Nephron (organoid): Measurements from ENCODE around the gene STAM.

Experiments used
- H3K27ac Mint-ChIP-seq, 3 experiments: 2 replicates each; pipeline ENCODE4 v1.8.0; 2020; ENCODE audit warnings: mixed read lengths in 3 of 3, mild to moderate bottlenecking in 2 of 3, moderate library complexity in 1 of 3
- H3K27me3 Mint-ChIP-seq: 2 replicates; pipeline ENCODE4 v1.8.0; 2021; ENCODE audit warnings: low read depth, mild to moderate bottlenecking, moderate library complexity, mixed read lengths
- H3K36me3 Mint-ChIP-seq: 2 replicates; pipeline ENCODE4 v1.8.0; 2020; ENCODE audit warnings: low read depth, mixed read lengths
- H3K4me1 Mint-ChIP-seq: 2 replicates; pipeline ENCODE4 v1.8.0; 2020; ENCODE audit warnings: mixed read lengths
- H3K4me3 Mint-ChIP-seq, 3 experiments: 2 replicates each; pipeline ENCODE4 v1.8.0; 2020; ENCODE audit warnings: mild to moderate bottlenecking in 3 of 3, mixed read lengths in 3 of 3, moderate library complexity in 2 of 3
- H3K9me3 Mint-ChIP-seq: 2 replicates; pipeline ENCODE4 v1.8.0; 2020; ENCODE audit warnings: mixed read lengths
- TF ChIP-seq, protein P1 (sequence below), 3 experiments: fragments of 200-600 bp; sonication (generic); IDR thresholded peaks; one replicate each; pipeline ENCODE4 v1.5.0; 2021; ENCODE audit warnings: antibody characterized with exemption in 3 of 3; ENCODE audit not compliant: unreplicated experiment in 3 of 3

STAM gene

GRCh38 chr10:17662193-17663138 is 18.5 kb downstream of the STAM start:
- Mint-ChIP-seq H3K36me3 (peaks cover 31% of the 10 kb centered on the region), H3K27ac (no peak overlapping the region)

GRCh38 chr10:17663450-17663849 is 19.5 kb downstream of the STAM start:
- TF ChIP-seq, protein P1, sequence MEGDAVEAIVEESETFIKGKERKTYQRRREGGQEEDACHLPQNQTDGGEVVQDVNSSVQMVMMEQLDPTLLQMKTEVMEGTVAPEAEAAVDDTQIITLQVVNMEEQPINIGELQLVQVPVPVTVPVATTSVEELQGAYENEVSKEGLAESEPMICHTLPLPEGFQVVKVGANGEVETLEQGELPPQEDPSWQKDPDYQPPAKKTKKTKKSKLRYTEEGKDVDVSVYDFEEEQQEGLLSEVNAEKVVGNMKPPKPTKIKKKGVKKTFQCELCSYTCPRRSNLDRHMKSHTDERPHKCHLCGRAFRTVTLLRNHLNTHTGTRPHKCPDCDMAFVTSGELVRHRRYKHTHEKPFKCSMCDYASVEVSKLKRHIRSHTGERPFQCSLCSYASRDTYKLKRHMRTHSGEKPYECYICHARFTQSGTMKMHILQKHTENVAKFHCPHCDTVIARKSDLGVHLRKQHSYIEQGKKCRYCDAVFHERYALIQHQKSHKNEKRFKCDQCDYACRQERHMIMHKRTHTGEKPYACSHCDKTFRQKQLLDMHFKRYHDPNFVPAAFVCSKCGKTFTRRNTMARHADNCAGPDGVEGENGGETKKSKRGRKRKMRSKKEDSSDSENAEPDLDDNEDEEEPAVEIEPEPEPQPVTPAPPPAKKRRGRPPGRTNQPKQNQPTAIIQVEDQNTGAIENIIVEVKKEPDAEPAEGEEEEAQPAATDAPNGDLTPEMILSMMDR (IDR thresholded peaks at IDR 0.05; ENCODE audit: unreplicated experiment in 3 of 3), result no peak
- Mint-ChIP-seq H3K4me1 (no peaks in the 10 kb centered on the region), H3K27me3 (no peaks in the 10 kb centered on the region), H3K36me3 (peaks cover 21% of the 10 kb centered on the region), H3K27ac (no peak overlapping the region), H3K9me3 (peaks cover 5% of the 10 kb centered on the region), H3K4me3 (no peak overlapping the region)

More at GRCh38 chr10:17662193-17663138, 18.5 kb downstream of the STAM start:
- Mint-ChIP-seq H3K27me3 (no peaks in the 10 kb centered on the region), H3K4me1 (no peaks in the 10 kb centered on the region), H3K4me3 (no peak overlapping the region), H3K9me3 (peaks cover 9% of the 10 kb centered on the region)
- TF ChIP-seq, protein P1 (IDR thresholded peaks at IDR 0.05; ENCODE audit: unreplicated experiment in 3 of 3), result no peak

DNA sequence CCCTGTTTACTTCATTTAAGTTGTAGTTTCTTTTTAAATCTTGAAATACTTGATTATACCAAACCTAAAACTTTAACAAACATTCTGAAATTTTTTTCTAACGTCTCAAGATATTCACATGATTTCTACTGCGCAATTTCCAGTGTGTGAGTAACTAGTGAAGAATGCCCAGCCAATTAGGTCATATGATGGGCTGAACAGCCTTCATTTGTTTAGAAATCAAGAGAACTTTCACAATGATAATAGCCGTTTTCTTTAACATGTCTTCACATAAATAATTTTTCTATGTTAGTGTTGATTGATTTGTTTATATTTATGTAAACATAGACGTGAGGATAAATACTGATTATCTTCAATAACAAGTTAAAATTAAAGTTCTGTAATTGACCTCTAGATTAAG is 21.8 kb downstream of the STAM start:
- Mint-ChIP-seq H3K4me1 (no peaks in the 10 kb centered on the region), H3K4me3 (no peak overlapping the region), H3K27me3 (no peaks in the 10 kb centered on the region), H3K36me3 (peaks cover 14% of the 10 kb centered on the region), H3K9me3 (no peaks in the 10 kb centered on the region), H3K27ac (no peak overlapping the region)
- TF ChIP-seq, protein P1 (IDR thresholded peaks at IDR 0.05; ENCODE audit: unreplicated experiment in 3 of 3), result no peak

DNA sequence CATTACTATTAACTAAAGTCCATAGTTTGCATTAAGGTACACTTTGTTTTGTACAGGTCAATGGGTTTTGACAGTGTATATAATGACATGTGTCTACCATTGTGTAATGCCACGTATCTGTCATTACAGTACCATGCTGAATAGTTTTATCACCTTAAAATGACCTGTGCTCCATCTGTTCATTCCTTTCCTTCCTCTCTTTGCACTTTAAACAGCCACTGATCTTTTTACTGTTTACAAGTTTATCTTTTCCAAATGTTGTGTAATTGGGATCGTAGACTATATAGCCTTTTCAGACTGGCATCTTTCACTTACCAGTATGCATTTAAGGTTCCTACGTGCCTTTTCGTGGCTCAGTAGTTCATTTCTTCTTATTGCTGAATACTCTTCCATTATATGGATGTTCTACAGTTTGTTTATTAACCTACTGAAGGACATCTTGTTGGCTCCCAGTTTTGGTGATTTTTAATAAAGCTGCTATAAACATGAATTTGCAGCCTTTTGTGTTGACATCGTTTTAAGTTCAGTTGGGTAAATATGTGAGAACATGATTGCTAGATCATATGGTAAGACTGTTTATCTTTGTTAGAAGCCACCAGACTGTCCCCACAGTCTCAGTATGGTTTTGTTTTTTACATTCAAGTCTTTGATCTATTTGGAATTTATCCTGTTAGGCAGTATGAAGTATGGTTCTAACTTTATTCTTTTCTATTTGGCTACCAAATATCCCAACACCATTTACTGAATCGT is 24.7 kb downstream of the STAM start:
- Mint-ChIP-seq H3K4me3 (no peak overlapping the region), H3K36me3 (no peaks in the 10 kb centered on the region), H3K27me3 (no peaks in the 10 kb centered on the region), H3K4me1 (peaks cover 17% of the 10 kb centered on the region), H3K9me3 (no peaks in the 10 kb centered on the region), H3K27ac (no peak overlapping the region)
- TF ChIP-seq, protein P1 (IDR thresholded peaks at IDR 0.05; ENCODE audit: unreplicated experiment in 3 of 3), result no peak

GRCh38 chr10:17669185-17669872 is 25.4 kb downstream of the STAM start:
- no peaks in the 10 kb centered on the region for H3K27me3 Mint-ChIP-seq
- no peak overlapping the region for H3K4me3 Mint-ChIP-seq
- no peaks in the 10 kb centered on the region for H3K36me3 Mint-ChIP-seq
- TF ChIP-seq, protein P1 (IDR thresholded peaks at IDR 0.05; ENCODE audit: unreplicated experiment in 3 of 3), result no peak
- no peak overlapping the region for H3K27ac Mint-ChIP-seq
- H3K9me3 Mint-ChIP-seq, result no peaks in the 10 kb centered on the region
- peaks cover 22% of the 10 kb centered on the region for H3K4me1 Mint-ChIP-seq
